ENCODE data around the gene ARAP2.

The ARAP2 gene

DNA sequence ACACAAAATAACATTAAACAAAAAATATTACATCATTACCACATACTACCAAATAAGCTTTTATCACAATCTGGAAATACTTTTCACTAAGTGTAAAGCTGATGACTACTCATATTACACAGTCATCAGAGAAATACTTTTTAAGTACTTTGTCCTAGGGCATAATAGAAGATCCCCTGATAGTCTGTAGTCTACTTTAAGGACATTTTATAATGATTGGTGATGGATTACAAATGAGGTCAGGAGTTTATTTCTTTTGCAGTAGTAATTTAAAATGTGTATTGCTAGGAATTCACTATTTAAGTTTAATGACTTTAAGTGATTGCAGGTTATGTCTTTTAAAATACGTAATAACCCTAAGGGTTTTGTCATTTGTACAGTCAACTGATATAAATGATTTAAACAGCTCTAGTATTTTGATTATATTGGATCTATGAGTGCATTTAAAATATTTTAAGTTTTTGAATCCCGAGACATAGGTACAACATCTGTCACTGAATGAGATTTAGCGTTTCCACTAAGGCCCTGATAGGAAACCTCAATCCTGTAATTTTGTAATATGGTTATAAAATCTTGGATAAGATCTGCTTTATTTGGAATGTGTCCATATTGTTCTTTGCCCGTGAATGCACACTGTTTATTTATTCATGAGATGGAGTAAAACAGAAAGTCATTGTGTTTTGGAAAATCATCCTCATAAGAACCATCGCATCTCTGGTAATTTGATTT lies 189.5 kb downstream of the ARAP2 start:
- H3K27me3 ChIP-seq (ENCODE audit: insufficient read depth, low read length, poor library complexity) = no peaks in the 10 kb centered on the region
- H3K9ac ChIP-seq (ENCODE audit: low read depth, low read length) = no peak overlapping the region
- H3K4me2 ChIP-seq (ENCODE audit: insufficient read depth, low read length) = no peak overlapping the region
- ATAC-seq (ENCODE audit: insufficient read depth, low read depth) = no peak
- H3K27ac ChIP-seq (ENCODE audit: low read length) = no peak overlapping the region
- H3K36me3 ChIP-seq (ENCODE audit: insufficient read depth, low read length) = no peaks in the 10 kb centered on the region
- H3K4me1 ChIP-seq (ENCODE audit: insufficient read depth, low read length) = no peaks in the 10 kb centered on the region
- H3K79me2 ChIP-seq (ENCODE audit: insufficient read depth, low read length) = no peaks in the 10 kb centered on the region
- H2AFZ ChIP-seq (ENCODE audit: low read depth, low read length) = no peak overlapping the region
- no peaks in the 10 kb centered on the region for H3K9me3 ChIP-seq (ENCODE audit: insufficient read depth, low read length, severe bottlenecking)
- no peak overlapping the region for H3K4me3 ChIP-seq (ENCODE audit: low read depth in 1 of 2, low read length in 2 of 2)
- TF ChIP-seq EZH2 (IDR thresholded peaks at IDR 0.05; ENCODE audit: borderline replicate concordance, low read depth, low read length, severe bottlenecking) = no peak
- TF ChIP-seq, protein P1, sequence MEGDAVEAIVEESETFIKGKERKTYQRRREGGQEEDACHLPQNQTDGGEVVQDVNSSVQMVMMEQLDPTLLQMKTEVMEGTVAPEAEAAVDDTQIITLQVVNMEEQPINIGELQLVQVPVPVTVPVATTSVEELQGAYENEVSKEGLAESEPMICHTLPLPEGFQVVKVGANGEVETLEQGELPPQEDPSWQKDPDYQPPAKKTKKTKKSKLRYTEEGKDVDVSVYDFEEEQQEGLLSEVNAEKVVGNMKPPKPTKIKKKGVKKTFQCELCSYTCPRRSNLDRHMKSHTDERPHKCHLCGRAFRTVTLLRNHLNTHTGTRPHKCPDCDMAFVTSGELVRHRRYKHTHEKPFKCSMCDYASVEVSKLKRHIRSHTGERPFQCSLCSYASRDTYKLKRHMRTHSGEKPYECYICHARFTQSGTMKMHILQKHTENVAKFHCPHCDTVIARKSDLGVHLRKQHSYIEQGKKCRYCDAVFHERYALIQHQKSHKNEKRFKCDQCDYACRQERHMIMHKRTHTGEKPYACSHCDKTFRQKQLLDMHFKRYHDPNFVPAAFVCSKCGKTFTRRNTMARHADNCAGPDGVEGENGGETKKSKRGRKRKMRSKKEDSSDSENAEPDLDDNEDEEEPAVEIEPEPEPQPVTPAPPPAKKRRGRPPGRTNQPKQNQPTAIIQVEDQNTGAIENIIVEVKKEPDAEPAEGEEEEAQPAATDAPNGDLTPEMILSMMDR (IDR thresholded peaks at IDR 0.05; ENCODE audit: borderline replicate concordance, extremely low read depth, low read length, poor library complexity, severe bottlenecking) = no peak
- no peaks in the 10 kb centered on the region for H4K20me1 ChIP-seq (ENCODE audit: insufficient read depth, low read length)
- no peak for DNase-seq

DNA sequence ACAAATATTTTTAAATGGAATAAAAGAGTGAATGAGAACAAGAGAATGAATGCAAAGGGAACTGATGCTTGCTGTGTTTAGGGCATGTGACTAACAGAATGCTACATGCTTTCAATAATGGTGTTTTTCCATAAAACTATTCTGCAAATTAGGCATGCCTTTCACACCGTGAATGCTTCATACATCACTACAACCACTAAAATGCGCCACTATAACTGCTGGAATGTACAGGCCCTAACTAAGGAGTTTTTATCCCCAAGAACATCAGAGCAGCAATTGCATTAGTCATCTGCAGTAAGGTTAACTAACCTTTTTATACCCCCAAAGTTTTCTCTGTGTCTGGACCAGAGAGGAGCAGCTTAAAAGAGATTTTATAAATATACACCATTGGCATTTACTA lies 190.4 kb downstream of the ARAP2 start:
- no peaks in the 10 kb centered on the region for H3K9me3 ChIP-seq (ENCODE audit: insufficient read depth, low read length, severe bottlenecking)
- H3K4me3 ChIP-seq (ENCODE audit: low read depth in 1 of 2, low read length in 2 of 2) = no peak overlapping the region
- TF ChIP-seq, protein P1 (IDR thresholded peaks at IDR 0.05; ENCODE audit: borderline replicate concordance, extremely low read depth, low read length, poor library complexity, severe bottlenecking) = no peak
- no peak for TF ChIP-seq EZH2 (IDR thresholded peaks at IDR 0.05; ENCODE audit: borderline replicate concordance, low read depth, low read length, severe bottlenecking)
- H3K36me3 ChIP-seq (ENCODE audit: insufficient read depth, low read length) = no peaks in the 10 kb centered on the region
- H3K4me1 ChIP-seq (ENCODE audit: insufficient read depth, low read length) = no peaks in the 10 kb centered on the region
- H2AFZ ChIP-seq (ENCODE audit: low read depth, low read length) = no peak overlapping the region
- no peak overlapping the region for H3K27ac ChIP-seq (ENCODE audit: low read length)
- no peaks in the 10 kb centered on the region for H3K79me2 ChIP-seq (ENCODE audit: insufficient read depth, low read length)
- ATAC-seq (ENCODE audit: insufficient read depth, low read depth) (no peak), DNase-seq (no peak)
- H3K4me2 ChIP-seq (ENCODE audit: insufficient read depth, low read length) = no peak overlapping the region
- H4K20me1 ChIP-seq (ENCODE audit: insufficient read depth, low read length) = no peaks in the 10 kb centered on the region
- H3K27me3 ChIP-seq (ENCODE audit: insufficient read depth, low read length, poor library complexity) = no peaks in the 10 kb centered on the region
- H3K9ac ChIP-seq (ENCODE audit: low read depth, low read length) = no peak overlapping the region

DNA sequence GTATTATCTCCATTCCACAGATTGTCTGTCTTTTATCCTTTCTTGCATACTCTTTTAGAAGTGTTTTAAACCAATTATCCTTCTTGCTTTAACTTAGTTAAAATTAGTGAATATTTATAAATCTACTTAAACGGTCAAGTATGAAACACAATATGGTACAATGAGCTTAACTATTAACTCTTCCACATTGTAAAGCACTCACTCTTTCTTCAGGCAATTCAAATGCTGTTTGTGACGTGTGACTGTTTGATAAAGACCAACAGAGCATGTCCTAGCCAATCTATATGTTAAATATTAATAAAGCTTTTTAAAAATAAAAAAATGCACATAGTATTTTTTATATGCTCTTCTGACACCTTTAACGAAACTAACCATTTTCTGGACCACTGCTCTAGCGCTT lies 192.7 kb downstream of the ARAP2 start:
- no peaks in the 10 kb centered on the region for H3K36me3 ChIP-seq (ENCODE audit: insufficient read depth, low read length)
- H3K27ac ChIP-seq (ENCODE audit: low read length) = no peak overlapping the region
- ATAC-seq (ENCODE audit: insufficient read depth, low read depth) (no peak), DNase-seq (no peak)
- no peak overlapping the region for H3K4me3 ChIP-seq (ENCODE audit: low read depth in 1 of 2, low read length in 2 of 2)
- no peak overlapping the region for H3K4me2 ChIP-seq (ENCODE audit: insufficient read depth, low read length)
- H3K9ac ChIP-seq (ENCODE audit: low read depth, low read length) = no peak overlapping the region
- no peaks in the 10 kb centered on the region for H3K4me1 ChIP-seq (ENCODE audit: insufficient read depth, low read length)
- TF ChIP-seq EZH2 (IDR thresholded peaks at IDR 0.05; ENCODE audit: borderline replicate concordance, low read depth, low read length, severe bottlenecking) = no peak
- TF ChIP-seq, protein P1 (IDR thresholded peaks at IDR 0.05; ENCODE audit: borderline replicate concordance, extremely low read depth, low read length, poor library complexity, severe bottlenecking) = no peak
- no peaks in the 10 kb centered on the region for H4K20me1 ChIP-seq (ENCODE audit: insufficient read depth, low read length)
- no peaks in the 10 kb centered on the region for H3K79me2 ChIP-seq (ENCODE audit: insufficient read depth, low read length)
- H3K27me3 ChIP-seq (ENCODE audit: insufficient read depth, low read length, poor library complexity) = no peaks in the 10 kb centered on the region
- H3K9me3 ChIP-seq (ENCODE audit: insufficient read depth, low read length, severe bottlenecking) = no peaks in the 10 kb centered on the region
- no peak overlapping the region for H2AFZ ChIP-seq (ENCODE audit: low read depth, low read length)

Measured in DND-41 (cell line).